ENCODE data around the gene GOSR1. TPM values are rescaled to one million over a fixed set of nuclear protein-coding genes. Genes with fewer than 3 reads are reported as not detected.
"Not testable (repeated sequence)": the region's sequence is repeated elsewhere in the genome, so short reads cannot be mapped to it uniquely, and the experiment has no call there.

Gene GOSR1
- total RNA-seq, 1 donor from 2014 or later = 30.7 TPM

- intact Hi-C loops (cut with micrococcal nuclease) = no loop called here
- ATAC-seq = peak; percentile 15
- DNase-seq = no peak
Observed at GRCh38 chr17:30534938-30535921, 58.0 kb downstream of the GOSR1 start.

- intact Hi-C loops (cut with micrococcal nuclease); ATAC-seq; DNase-seq: not testable (repeated sequence)
Observed at GRCh38 chr17:30536846-30537245, 59.6 kb downstream of the GOSR1 start.

GRCh38 chr17:30537667-30538066 lies 60.5 kb downstream of the GOSR1 start:
- DNase-seq; intact Hi-C loops (cut with micrococcal nuclease); ATAC-seq: not testable (repeated sequence)

- DNase-seq = no peak
- intact Hi-C loops (cut with micrococcal nuclease) = no loop called here
Observed at GRCh38 chr17:30541802-30542201, 64.6 kb downstream of the GOSR1 start.

GRCh38 chr17:30543456-30543855 lies 66.2 kb downstream of the GOSR1 start:
- ATAC-seq = no peak
- intact Hi-C loops (cut with micrococcal nuclease) = no loop called here
- DNase-seq = no peak

More at GRCh38 chr17:30541802-30542201, 64.6 kb downstream of the GOSR1 start:
- no peak for ATAC-seq

- intact Hi-C loops (cut with micrococcal nuclease) = no loop called here
- DNase-seq = no peak
- no peak for ATAC-seq
Observed at GRCh38 chr17:30545024-30545423, 67.8 kb downstream of the GOSR1 start.

GRCh38 chr17:30547778-30548573 lies 70.8 kb downstream of the GOSR1 start:
- ATAC-seq = no peak
- no peak for DNase-seq
- intact Hi-C loops (cut with micrococcal nuclease) = no loop called here

GRCh38 chr17:30549181-30549580 lies 72.0 kb downstream of the GOSR1 start:
- ATAC-seq; DNase-seq; intact Hi-C loops (cut with micrococcal nuclease): not testable (repeated sequence)

GRCh38 chr17:30549864-30550511 lies 72.8 kb downstream of the GOSR1 start:
- DNase-seq (no peak), ATAC-seq (no peak)
- intact Hi-C loops (cut with micrococcal nuclease) = no loop called here

- DNase-seq (no peak), ATAC-seq (no peak)
- intact Hi-C loops (cut with micrococcal nuclease) = no loop called here
Observed at GRCh38 chr17:30550512-30551273, 73.5 kb downstream of the GOSR1 start.

GRCh38 chr17:30551274-30551995 lies 74.2 kb downstream of the GOSR1 start:
- DNase-seq; intact Hi-C loops (cut with micrococcal nuclease); ATAC-seq: not testable (repeated sequence)

- ATAC-seq = no peak
- DNase-seq = no peak
- intact Hi-C loops (cut with micrococcal nuclease) = no loop called here
Observed at GRCh38 chr17:30551996-30552339, 74.8 kb downstream of the GOSR1 start.

- intact Hi-C loops (cut with micrococcal nuclease) = no loop called here
- ATAC-seq = no peak
- no peak for DNase-seq
Observed at GRCh38 chr17:30552994-30553566, 75.9 kb downstream of the GOSR1 start.

- DNase-seq; ATAC-seq; intact Hi-C loops (cut with micrococcal nuclease): not testable (repeated sequence)
Observed at GRCh38 chr17:30553823-30554440, 76.7 kb downstream of the GOSR1 start.

- DNase-seq = no peak
- intact Hi-C loops (cut with micrococcal nuclease) = no loop called here
- ATAC-seq = peak; percentile 55
Observed at GRCh38 chr17:30554839-30555751, 77.9 kb downstream of the GOSR1 start.

- ATAC-seq (no peak), DNase-seq (no peak)
- intact Hi-C loops (cut with micrococcal nuclease) = no loop called here
Observed at GRCh38 chr17:30555942-30556341, 78.7 kb downstream of the GOSR1 start.
